OCI-LY7 (cell line): ENCODE data around the gene IFT88. TPM values are rescaled to one million over a fixed set of nuclear protein-coding genes. Genes with fewer than 3 reads are reported as not detected.

ENCODE experiments used
- BruUV-seq: library from RNA; stranded (reverse); fragments of 400-500 nt; replicated peaks from 2 replicates; lab custom pipeline; 2021; lab: Mats Ljungman, UMichigan
- CTCF ChIA-PET: fragments of 300-600 bp; sonication (Branson Sonifier 250); formaldehyde crosslinking; loops from one replicate; lab custom pipeline; 2022; ENCODE audit warnings: antibody characterized with exemption; ENCODE audit not compliant: unreplicated experiment; lab: Charles Lee
- POLR2A ChIA-PET: fragments of 300-600 bp; sonication (Branson Sonifier 250); formaldehyde crosslinking; loops from one replicate; lab custom pipeline; 2022; ENCODE audit warnings: antibody characterized with exemption; lab: Charles Lee
- DNase-seq: peaks from one replicate; pipeline ENCODE4 v3.0.0-alpha.2; 2015; ENCODE audit warnings: low spot score
- H2AFZ ChIP-seq: fragments of 200-600 bp; sonication (generic), shearing (Covaris generic); 2 replicates; pipeline ENCODE4 v1.6.1; 2014; ENCODE audit warnings: mild to moderate bottlenecking, antibody characterized with exemption, low read length, moderate library complexity
- H3K27ac ChIP-seq: fragments of 200-600 bp; sonication (generic); 2 replicates; pipeline ENCODE4 v1.5.1; 2014; ENCODE audit warnings: mixed run types, low read depth, mild to moderate bottlenecking, moderate library complexity, low read length, inconsistent platforms; ENCODE audit not compliant: poor library complexity, severe bottlenecking
- H3K36me3 ChIP-seq: fragments of 200-600 bp; sonication (generic); 2 replicates; pipeline ENCODE4 v1.6.1; 2014; ENCODE audit warnings: mild to moderate bottlenecking, antibody characterized with exemption, low read length, moderate library complexity, mixed read lengths; ENCODE audit not compliant: insufficient read depth
- H3K4me1 ChIP-seq: fragments of 200-600 bp; sonication (generic); 2 replicates; pipeline ENCODE4 v1.5.1; 2014; ENCODE audit warnings: mild to moderate bottlenecking, low read length; ENCODE audit not compliant: insufficient read depth, poor library complexity, severe bottlenecking
- H3K4me2 ChIP-seq: fragments of 200-600 bp; sonication (generic); 2 replicates; pipeline ENCODE4 v1.6.1; 2014; ENCODE audit warnings: mild to moderate bottlenecking, low read length
- H3K4me3 ChIP-seq: fragments of 200-600 bp; sonication (generic); 2 replicates; pipeline ENCODE4 v1.5.1; 2014; ENCODE audit warnings: mild to moderate bottlenecking, low read depth, low read length; ENCODE audit not compliant: poor library complexity, severe bottlenecking
- H3K79me2 ChIP-seq: fragments of 200-600 bp; sonication (generic); 2 replicates; pipeline ENCODE4 v1.6.1; 2016; ENCODE audit warnings: low read depth, mild to moderate bottlenecking, low read length, moderate library complexity, mixed read lengths; ENCODE audit not compliant: insufficient read depth
- H3K9me2 ChIP-seq: fragments of 200-600 bp; sonication (generic); 2 replicates; pipeline ENCODE4 v1.6.1; 2016; ENCODE audit warnings: mild to moderate bottlenecking, low read length, mixed read lengths; ENCODE audit not compliant: insufficient read depth
- H3K9me3 ChIP-seq: fragments of 200-600 bp; sonication (generic); 2 replicates; pipeline ENCODE4 v1.6.1; 2014; ENCODE audit warnings: mild to moderate bottlenecking, mixed run types, low read length, mixed read lengths
- H4K20me1 ChIP-seq: fragments of 200-600 bp; sonication (generic); 2 replicates; pipeline ENCODE4 v1.6.1; 2014; ENCODE audit warnings: mild to moderate bottlenecking, antibody characterized with exemption, low read length, moderate library complexity, mixed read lengths; ENCODE audit not compliant: insufficient read depth
- EZH2phosphoT487 ChIP-seq: fragments of 200-600 bp; sonication (generic); IDR thresholded peaks from 2 replicates; pipeline ENCODE4 v1.6.1; 2018; ENCODE audit warnings: low read depth, borderline replicate concordance, mild to moderate bottlenecking, mixed run types, antibody characterized with exemption, low read length, moderate library complexity, mixed read lengths
- intact Hi-C: fragments of 100-400 bp; cut with micrococcal nuclease; formaldehyde crosslinking; loops from one replicate; pipeline ENCODE4 v1.10.0; 2022; ENCODE audit not compliant: unreplicated experiment
- total RNA-seq, 2 experiments: library from RNA; depleted of rRNA in 1 of 2; stranded (reverse); fragments of >200 nt in 1 of 2; shearing (Covaris generic) in 1 of 2; gene quantifications; 2 replicates each; pipeline ENCODE4 v1.2.3, GENCODE V29; 2014 to 2022
- TF ChIP-seq, protein P1 (sequence below): fragments of 200-600 bp; sonication (generic); conservative IDR thresholded peaks from 2 replicates; pipeline ENCODE4 v1.5.1; 2014; ENCODE audit warnings: mild to moderate bottlenecking, antibody characterized with exemption, low read length, moderate library complexity, mixed read lengths

Gene IFT88
- total RNA-seq, 2 experiments from 2014 or later = 6.1 to 6.9 TPM

DNA sequence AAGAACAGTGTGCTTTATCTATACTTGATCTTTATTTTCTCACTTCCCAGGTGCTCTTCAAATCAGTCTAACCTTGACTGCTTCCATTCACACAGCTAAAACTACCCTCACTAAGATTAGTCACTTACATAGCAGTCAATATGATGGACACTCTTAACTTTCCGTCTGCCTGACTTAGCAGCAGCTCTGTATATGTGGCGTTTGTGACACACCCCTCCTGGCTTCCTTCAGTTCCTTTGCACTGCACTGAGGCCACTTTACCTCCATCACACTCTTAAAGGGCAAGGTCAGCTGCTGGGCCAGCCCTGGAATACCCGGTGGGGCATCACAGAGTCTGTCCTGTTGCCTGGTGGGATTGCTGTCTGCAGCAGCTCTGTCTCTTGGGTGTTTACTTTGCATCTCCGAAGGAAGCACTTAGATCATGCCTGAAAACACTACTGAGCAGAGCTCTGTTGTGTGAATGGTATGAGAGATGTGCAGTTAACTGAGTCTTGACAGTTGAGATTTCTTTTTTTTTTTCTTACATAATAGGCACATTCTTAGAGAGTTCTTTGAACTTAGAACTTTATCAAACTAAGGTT is 101.0 kb downstream of the IFT88 start:
- no peaks in the 10 kb centered on the region for H3K9me3 ChIP-seq
- no peaks in the 10 kb centered on the region for H3K9me2 ChIP-seq
- no peaks in the 10 kb centered on the region for H4K20me1 ChIP-seq
- no TSS peak for BruUV-seq
- no peak overlapping the region for H3K27ac ChIP-seq
- no peaks in the 10 kb centered on the region for H3K36me3 ChIP-seq
- intact Hi-C loops = no loop called here
- no peak for DNase-seq
- H3K4me3 ChIP-seq = no peak overlapping the region
- ChIA-PET CTCF (no interaction called here), POLR2A (interaction anchor here (0.6 to 0.7 kb wide), 3 partner anchors 9 to 825 kb away, joined by 3 read pairs; no protein-coding TSS in a partner anchor)
- TF ChIP-seq EZH2phosphoT487 = no peak
- TF ChIP-seq, protein P1, sequence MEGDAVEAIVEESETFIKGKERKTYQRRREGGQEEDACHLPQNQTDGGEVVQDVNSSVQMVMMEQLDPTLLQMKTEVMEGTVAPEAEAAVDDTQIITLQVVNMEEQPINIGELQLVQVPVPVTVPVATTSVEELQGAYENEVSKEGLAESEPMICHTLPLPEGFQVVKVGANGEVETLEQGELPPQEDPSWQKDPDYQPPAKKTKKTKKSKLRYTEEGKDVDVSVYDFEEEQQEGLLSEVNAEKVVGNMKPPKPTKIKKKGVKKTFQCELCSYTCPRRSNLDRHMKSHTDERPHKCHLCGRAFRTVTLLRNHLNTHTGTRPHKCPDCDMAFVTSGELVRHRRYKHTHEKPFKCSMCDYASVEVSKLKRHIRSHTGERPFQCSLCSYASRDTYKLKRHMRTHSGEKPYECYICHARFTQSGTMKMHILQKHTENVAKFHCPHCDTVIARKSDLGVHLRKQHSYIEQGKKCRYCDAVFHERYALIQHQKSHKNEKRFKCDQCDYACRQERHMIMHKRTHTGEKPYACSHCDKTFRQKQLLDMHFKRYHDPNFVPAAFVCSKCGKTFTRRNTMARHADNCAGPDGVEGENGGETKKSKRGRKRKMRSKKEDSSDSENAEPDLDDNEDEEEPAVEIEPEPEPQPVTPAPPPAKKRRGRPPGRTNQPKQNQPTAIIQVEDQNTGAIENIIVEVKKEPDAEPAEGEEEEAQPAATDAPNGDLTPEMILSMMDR = no peak
- no peaks in the 10 kb centered on the region for H3K79me2 ChIP-seq
- H3K4me2 ChIP-seq = no peak overlapping the region
- H2AFZ ChIP-seq = no peak overlapping the region
- no peaks in the 10 kb centered on the region for H3K4me1 ChIP-seq

DNA sequence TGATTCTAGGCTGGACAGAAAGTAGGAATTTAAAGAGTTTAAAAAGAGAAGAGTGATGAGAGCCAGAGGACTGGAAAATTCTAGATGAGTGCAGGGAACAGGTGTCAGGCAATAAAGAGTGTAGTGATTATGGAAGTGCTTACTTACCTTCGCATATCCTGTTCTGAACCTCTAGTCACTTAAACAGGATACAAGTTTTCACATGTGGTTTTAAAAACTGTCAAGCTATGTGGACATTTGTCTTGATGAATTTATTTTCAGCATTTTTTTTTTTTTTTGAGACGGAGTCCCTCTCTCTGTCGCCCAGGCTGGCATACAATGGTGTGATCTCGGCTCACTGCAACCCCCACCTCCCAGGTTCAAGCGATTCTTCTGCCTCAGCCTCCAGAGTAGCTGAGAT is 102.2 kb downstream of the IFT88 start:
- no TSS peak for BruUV-seq

DNA sequence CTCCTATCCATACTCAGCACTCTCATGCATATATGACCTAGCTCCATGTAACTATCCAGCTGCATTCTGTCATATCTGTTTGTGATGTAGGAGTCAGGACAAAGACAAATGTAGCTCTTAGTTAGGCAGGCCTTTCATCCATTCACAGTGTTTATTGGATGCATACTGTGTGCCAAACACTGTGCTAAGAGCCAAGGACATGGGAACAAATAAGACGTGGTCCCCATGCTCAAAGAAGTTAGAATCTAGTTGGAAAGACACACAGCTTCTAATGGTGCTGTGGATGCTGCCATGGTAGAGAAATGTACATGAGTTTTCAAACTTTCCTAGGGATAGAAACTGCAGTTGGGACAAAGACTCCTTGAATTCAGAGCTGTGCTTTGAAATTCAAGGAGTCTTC is 104.8 kb downstream of the IFT88 start:
- ChIA-PET CTCF (no interaction called here), POLR2A (interaction anchor here (0.9 kb wide), 1 partner anchor 16 kb away, joined by 3 read pairs; no protein-coding TSS in a partner anchor)
- no TSS peak for BruUV-seq
- no peaks in the 10 kb centered on the region for H3K9me2 ChIP-seq
- TF ChIP-seq, protein P1 = no peak
- TF ChIP-seq EZH2phosphoT487 = no peak
- H3K27ac ChIP-seq = no peak overlapping the region
- intact Hi-C loops = no loop called here
- H3K4me3 ChIP-seq = no peak overlapping the region
- H3K79me2 ChIP-seq = no peaks in the 10 kb centered on the region
- H3K36me3 ChIP-seq = no peaks in the 10 kb centered on the region
- H3K9me3 ChIP-seq = no peaks in the 10 kb centered on the region
- H3K4me1 ChIP-seq = no peaks in the 10 kb centered on the region
- no peak for DNase-seq
- H4K20me1 ChIP-seq = no peaks in the 10 kb centered on the region
- no peak overlapping the region for H3K4me2 ChIP-seq
- H2AFZ ChIP-seq = no peak overlapping the region

More for the DNA sequence above, 102.2 kb downstream of the IFT88 start:
- Histone ChIP-seq H3K36me3 (no peaks in the 10 kb centered on the region), H3K9me3 (no peaks in the 10 kb centered on the region), H3K27ac (no peak overlapping the region), H3K9me2 (no peaks in the 10 kb centered on the region), H2AFZ (no peak overlapping the region), H3K4me3 (no peak overlapping the region), H3K79me2 (no peaks in the 10 kb centered on the region), H4K20me1 (no peaks in the 10 kb centered on the region), H3K4me2 (no peak overlapping the region), H3K4me1 (no peaks in the 10 kb centered on the region)
- ChIA-PET POLR2A (interaction anchor here (0.6 kb wide), 1 partner anchor 101 kb away, joined by 4 read pairs; no protein-coding TSS in a partner anchor), CTCF (no interaction called here)
- TF ChIP-seq, protein P1 = no peak
- no peak for TF ChIP-seq EZH2phosphoT487
- no peak for DNase-seq
- intact Hi-C loops = no loop called here
